Measurements from ENCODE around the gene DPEP3.
"Not testable (repeated sequence)": the region's sequence is repeated elsewhere in the genome, so short reads cannot be mapped to it uniquely, and the experiment has no call there.

Gene DPEP3

GRCh38 chr16:67993207-67994039 lies 13.1 kb upstream of the DPEP3 start:
- peak; percentile 81 for DNase-seq

- no peak for DNase-seq
Measured at GRCh38 chr16:67992661-67993206, 12.4 kb upstream of the DPEP3 start.

GRCh38 chr16:67990018-67990386 lies 9.7 kb upstream of the DPEP3 start:
- DNase-seq: no peak

GRCh38 chr16:67989322-67990017 lies 9.2 kb upstream of the DPEP3 start:
- no peak for DNase-seq

GRCh38 chr16:67988675-67989074 lies 8.4 kb upstream of the DPEP3 start:
- no peak for DNase-seq

GRCh38 chr16:67987460-67988160 lies 7.3 kb upstream of the DPEP3 start:
- no peak for DNase-seq

- no peak for DNase-seq
Measured at GRCh38 chr16:67986949-67987348, 6.7 kb upstream of the DPEP3 start.

GRCh38 chr16:67982011-67982696 lies 1.9 kb upstream of the DPEP3 start:
- no peak for DNase-seq

- DNase-seq: no peak
Measured at GRCh38 chr16:67977469-67978227, 2.7 kb downstream of the DPEP3 start.

- no peak for DNase-seq
Measured at GRCh38 chr16:67977005-67977404, 3.3 kb downstream of the DPEP3 start.

GRCh38 chr16:67976205-67976604 lies 4.1 kb downstream of the DPEP3 start:
- DNase-seq: no peak

- DNase-seq: no peak
Measured at GRCh38 chr16:67975321-67976105, 4.8 kb downstream of the DPEP3 start.

GRCh38 chr16:67972285-67972684 lies 8.0 kb downstream of the DPEP3 start:
- DNase-seq: not testable (repeated sequence)

- no peak for DNase-seq
Measured at GRCh38 chr16:67971111-67971510, 9.2 kb downstream of the DPEP3 start.

- no peak for DNase-seq
Measured at GRCh38 chr16:67969254-67970039, 10.9 kb downstream of the DPEP3 start.

- peak; percentile 95 for DNase-seq
Measured at GRCh38 chr16:67968400-67969253, 11.7 kb downstream of the DPEP3 start, which contains the start of gene SLC12A4. Gene SLC12A4, minus strand, starts transcription at chr16:67968637. Its CDS starts 84 bp downstream, at chr16:67968553.

GRCh38 chr16:67967958-67968399 lies 12.3 kb downstream of the DPEP3 start:
- peak; percentile 75 for DNase-seq

- DNase-seq: no peak
Measured at GRCh38 chr16:67967183-67967957, 12.9 kb downstream of the DPEP3 start.
